WTC11 (cell line): Measurements from ENCODE around the gene CYP2R1.

ENCODE experiments used
- CBFB ChIP-seq: sonication (generic); formaldehyde crosslinking; IDR thresholded peaks from 2 replicates; pipeline ENCODE4 v1.8.1; 2022; ENCODE audit warnings: mild to moderate bottlenecking, low read depth, missing genetic modification reagents
- CTCF ChIP-seq: fragments of 200-600 bp; IDR thresholded peaks from 2 replicates; pipeline ENCODE4 v1.8.0; 2022; ENCODE audit warnings: antibody characterized with exemption

GRCh38 chr11:14886513-14886912, 5.5 kb downstream of the CYP2R1 start:
- TF ChIP-seq CBFB (CRISPR knock-in tag) (no peak), CTCF (no peak)
